HepG2 (cell line): Measurements from ENCODE around the gene MIGA2. TPM values are rescaled to one million over a fixed set of nuclear protein-coding genes. Genes with fewer than 3 reads are reported as not detected.

Experiments used
- ETV5 ChIP-seq: IDR thresholded peaks from 2 replicates; pipeline ENCODE4 v1.6.1; 2018; ENCODE audit warnings: missing biosample characterization, missing genetic modification reagents, inconsistent platforms, borderline replicate concordance
- HOXD1 ChIP-seq: sonication (generic); formaldehyde crosslinking; IDR thresholded peaks from 2 replicates; pipeline ENCODE4 v1.5.0; 2020; ENCODE audit warnings: missing genetic modification reagents
- ZNF234 ChIP-seq: sonication (generic); formaldehyde crosslinking; conservative IDR thresholded peaks from 2 replicates; pipeline ENCODE4 v1.5.1; 2020; ENCODE audit warnings: mild to moderate bottlenecking, missing genetic modification reagents
- ZNF460 ChIP-seq: sonication (generic); formaldehyde crosslinking; IDR thresholded peaks from 2 replicates; pipeline ENCODE4 v1.5.1; 2020; ENCODE audit warnings: missing genetic modification reagents, mild to moderate bottlenecking, borderline replicate concordance
- ZNF552 ChIP-seq: sonication (generic); formaldehyde crosslinking; IDR thresholded peaks from 2 replicates; pipeline ENCODE4 v1.9.0; 2022; ENCODE audit warnings: missing genetic modification reagents, mild to moderate bottlenecking, borderline replicate concordance
- ZNF574 ChIP-seq: sonication (generic); formaldehyde crosslinking; IDR thresholded peaks from 2 replicates; pipeline ENCODE4 v1.4.0; 2020; ENCODE audit warnings: missing genetic modification reagents
- polyA plus RNA-seq, 8 experiments: library from polyadenylated mRNA; depleted of rRNA in 3 of 8; stranded (reverse) in 7 of 8; unstranded in 1 of 8; fragments of >200 nt; fragmentation: Illumina TruSeq in 4 of 8; extraction: Trizol in 4 of 8; gene quantifications; 2 replicates each; pipeline versions ENCODE4 v1.2.1 to v1.2.3, GENCODE V29; 2011 to 2016; ENCODE audit warnings: low read depth in 4 of 8, missing spikeins in 1 of 8, mixed read lengths in 1 of 8; ENCODE audit not compliant: insufficient read depth in 1 of 8
- total RNA-seq, 5 experiments: library from RNA; depleted of rRNA; stranded (reverse); fragments of >200 nt; fragmentation: Illumina TruSeq; extraction: Trizol; gene quantifications; 2 replicates each; pipeline ENCODE4 v1.2.3, GENCODE V29; 2016; ENCODE audit warnings: low read depth in 1 of 5
- TF ChIP-seq, protein P1 (sequence below), 2 experiments: fragments of 450-650 bp in 1 of 2; sonication (generic) in 1 of 2; formaldehyde crosslinking in 1 of 2; IDR thresholded peaks; 2 replicates each; pipeline versions ENCODE4 v1.6.1 to v1.8.0; 2016 to 2022; ENCODE audit warnings: antibody characterized with exemption in 1 of 2, mild to moderate bottlenecking in 1 of 2, missing genetic modification reagents in 1 of 2
- TF ChIP-seq, protein P2 (sequence below): sonication (generic); formaldehyde crosslinking; IDR thresholded peaks from 2 replicates; pipeline ENCODE4 v1.4.0; 2020; ENCODE audit warnings: low read depth, missing genetic modification reagents
- TF ChIP-seq, protein P3 (sequence below): sonication (generic); formaldehyde crosslinking; IDR thresholded peaks from 2 replicates; pipeline ENCODE4 v1.8.1; 2023; ENCODE audit warnings: mild to moderate bottlenecking, inconsistent platforms, moderate library complexity, missing genetic modification reagents, borderline replicate concordance

Gene MIGA2
- total and polyA plus RNA-seq, 2 of the 13 experiments (the other 11 are each of a cell fraction or from before 2014, with no cell fraction given), result 10.8 to 17.1 TPM

DNA sequence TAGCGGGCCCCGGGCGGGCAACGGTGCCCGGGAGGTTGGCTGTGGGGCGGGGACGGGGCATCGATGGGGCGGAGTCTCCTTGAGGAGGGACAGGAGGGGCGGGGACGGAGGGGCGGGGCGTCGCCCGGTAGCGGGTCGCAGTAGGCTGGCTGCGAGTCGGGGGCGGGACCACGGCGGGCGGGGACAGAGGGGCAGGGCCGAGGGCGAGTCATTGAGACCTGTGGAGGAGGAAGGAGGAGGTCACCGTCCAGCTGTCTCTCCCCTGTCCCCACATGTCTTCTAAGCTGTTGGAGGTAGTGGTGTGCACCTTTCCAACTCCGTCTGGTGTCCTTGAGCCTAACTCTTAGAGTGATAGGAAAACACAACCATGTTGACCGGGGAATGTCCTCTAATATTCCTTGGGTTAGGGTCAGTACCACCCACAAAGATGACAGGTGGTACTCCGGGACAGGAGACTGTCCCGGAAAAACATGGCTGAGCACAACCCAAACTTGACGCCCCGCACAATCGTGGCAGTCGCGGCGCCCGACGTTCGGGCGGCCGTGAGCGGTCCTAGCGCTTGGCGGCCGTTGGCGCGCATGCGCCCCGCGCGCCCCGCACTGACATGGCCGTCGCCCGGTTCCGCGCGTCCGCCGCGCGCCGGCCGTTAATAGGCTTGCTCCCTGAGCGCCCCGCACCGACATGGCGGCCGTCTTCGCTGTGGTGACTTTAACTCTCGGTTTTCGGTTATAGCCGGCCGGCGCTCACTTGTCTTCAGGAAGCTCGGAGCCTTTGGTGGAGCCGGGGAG, 74.5 kb downstream of the MIGA2 start, which contains the start of the genes CRAT and PTPA (continued):
- TF ChIP-seq, protein P1, sequence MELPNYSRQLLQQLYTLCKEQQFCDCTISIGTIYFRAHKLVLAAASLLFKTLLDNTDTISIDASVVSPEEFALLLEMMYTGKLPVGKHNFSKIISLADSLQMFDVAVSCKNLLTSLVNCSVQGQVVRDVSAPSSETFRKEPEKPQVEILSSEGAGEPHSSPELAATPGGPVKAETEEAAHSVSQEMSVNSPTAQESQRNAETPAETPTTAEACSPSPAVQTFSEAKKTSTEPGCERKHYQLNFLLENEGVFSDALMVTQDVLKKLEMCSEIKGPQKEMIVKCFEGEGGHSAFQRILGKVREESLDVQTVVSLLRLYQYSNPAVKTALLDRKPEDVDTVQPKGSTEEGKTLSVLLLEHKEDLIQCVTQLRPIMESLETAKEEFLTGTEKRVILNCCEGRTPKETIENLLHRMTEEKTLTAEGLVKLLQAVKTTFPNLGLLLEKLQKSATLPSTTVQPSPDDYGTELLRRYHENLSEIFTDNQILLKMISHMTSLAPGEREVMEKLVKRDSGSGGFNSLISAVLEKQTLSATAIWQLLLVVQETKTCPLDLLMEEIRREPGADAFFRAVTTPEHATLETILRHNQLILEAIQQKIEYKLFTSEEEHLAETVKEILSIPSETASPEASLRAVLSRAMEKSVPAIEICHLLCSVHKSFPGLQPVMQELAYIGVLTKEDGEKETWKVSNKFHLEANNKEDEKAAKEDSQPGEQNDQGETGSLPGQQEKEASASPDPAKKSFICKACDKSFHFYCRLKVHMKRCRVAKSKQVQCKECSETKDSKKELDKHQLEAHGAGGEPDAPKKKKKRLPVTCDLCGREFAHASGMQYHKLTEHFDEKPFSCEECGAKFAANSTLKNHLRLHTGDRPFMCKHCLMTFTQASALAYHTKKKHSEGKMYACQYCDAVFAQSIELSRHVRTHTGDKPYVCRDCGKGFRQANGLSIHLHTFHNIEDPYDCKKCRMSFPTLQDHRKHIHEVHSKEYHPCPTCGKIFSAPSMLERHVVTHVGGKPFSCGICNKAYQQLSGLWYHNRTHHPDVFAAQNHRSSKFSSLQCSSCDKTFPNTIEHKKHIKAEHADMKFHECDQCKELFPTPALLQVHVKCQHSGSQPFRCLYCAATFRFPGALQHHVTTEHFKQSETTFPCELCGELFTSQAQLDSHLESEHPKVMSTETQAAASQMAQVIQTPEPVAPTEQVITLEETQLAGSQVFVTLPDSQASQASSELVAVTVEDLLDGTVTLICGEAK (IDR thresholded peaks at IDR 0.05), result no peak
- TF ChIP-seq, protein P1 (CRISPR knock-in tag; IDR thresholded peaks at IDR 0.05), result 0 out of 2 replicates have a peak, but pooled peaks have one; percentile 14
- TF ChIP-seq ZNF552, result no peak; the same call in 1 of the 2 replicates
- peak; percentile 35 for TF ChIP-seq ZNF574 (CRISPR knock-in tag)
- TF ChIP-seq HOXD1 (CRISPR knock-in tag), result peak; percentile 6; the same call in 1 of the 2 replicates
- TF ChIP-seq ZNF234 (CRISPR knock-in tag), result no peak
- TF ChIP-seq, protein P2, sequence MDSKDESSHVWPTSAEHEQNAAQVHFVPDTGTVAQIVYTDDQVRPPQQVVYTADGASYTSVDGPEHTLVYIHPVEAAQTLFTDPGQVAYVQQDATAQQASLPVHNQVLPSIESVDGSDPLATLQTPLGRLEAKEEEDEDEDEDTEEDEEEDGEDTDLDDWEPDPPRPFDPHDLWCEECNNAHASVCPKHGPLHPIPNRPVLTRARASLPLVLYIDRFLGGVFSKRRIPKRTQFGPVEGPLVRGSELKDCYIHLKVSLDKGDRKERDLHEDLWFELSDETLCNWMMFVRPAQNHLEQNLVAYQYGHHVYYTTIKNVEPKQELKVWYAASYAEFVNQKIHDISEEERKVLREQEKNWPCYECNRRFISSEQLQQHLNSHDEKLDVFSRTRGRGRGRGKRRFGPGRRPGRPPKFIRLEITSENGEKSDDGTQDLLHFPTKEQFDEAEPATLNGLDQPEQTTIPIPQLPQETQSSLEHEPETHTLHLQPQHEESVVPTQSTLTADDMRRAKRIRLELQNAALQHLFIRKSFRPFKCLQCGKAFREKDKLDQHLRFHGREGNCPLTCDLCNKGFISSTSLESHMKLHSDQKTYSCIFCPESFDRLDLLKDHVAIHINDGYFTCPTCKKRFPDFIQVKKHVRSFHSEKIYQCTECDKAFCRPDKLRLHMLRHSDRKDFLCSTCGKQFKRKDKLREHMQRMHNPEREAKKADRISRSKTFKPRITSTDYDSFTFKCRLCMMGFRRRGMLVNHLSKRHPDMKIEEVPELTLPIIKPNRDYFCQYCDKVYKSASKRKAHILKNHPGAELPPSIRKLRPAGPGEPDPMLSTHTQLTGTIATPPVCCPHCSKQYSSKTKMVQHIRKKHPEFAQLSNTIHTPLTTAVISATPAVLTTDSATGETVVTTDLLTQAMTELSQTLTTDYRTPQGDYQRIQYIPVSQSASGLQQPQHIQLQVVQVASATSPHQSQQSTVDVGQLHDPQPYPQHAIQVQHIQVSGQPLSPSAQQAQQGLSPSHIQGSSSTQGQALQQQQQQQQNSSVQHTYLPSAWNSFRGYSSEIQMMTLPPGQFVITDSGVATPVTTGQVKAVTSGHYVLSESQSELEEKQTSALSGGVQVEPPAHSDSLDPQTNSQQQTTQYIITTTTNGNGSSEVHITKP (CRISPR knock-in tag), result no peak
- TF ChIP-seq ZNF460, result no peak
- TF ChIP-seq, protein P3, sequence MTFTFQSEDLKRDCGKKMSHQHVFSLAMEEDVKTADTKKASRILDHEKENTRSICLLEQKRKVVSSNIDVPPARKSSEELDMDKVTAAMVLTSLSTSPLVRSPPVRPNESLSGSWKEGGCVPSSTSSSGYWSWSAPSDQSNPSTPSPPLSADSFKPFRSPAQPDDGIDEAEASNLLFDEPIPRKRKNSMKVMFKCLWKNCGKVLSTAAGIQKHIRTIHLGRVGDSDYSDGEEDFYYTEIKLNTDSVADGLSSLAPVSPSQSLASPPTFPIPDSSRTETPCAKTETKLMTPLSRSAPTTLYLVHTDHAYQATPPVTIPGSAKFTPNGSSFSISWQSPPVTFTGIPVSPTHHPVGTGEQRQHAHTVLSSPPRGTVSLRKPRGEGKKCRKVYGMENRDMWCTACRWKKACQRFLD, result no peak
- 0 out of 2 replicates have a peak, but pooled peaks have one; percentile 17 for TF ChIP-seq ETV5 (CRISPR knock-in tag)
